Cortex of kidney (tissue), 1 donor: Measurements from ENCODE around the gene LMTK2.
"Not testable (repeated sequence)": the region's sequence is repeated elsewhere in the genome, so short reads cannot be mapped to it uniquely, and the experiment has no call there.

Experiments used
- DNase-seq: peaks from one replicate; lab custom pipeline; 2025; lab: John Stamatoyannopoulos, UW

The LMTK2 gene

GRCh38 chr7:98105942-98106544 lies 619 bp upstream of the LMTK2 start:
- DNase-seq, result no peak

- no peak for DNase-seq
Observed at GRCh38 chr7:98107313-98107721, 655 bp downstream of the LMTK2 start.

DNA sequence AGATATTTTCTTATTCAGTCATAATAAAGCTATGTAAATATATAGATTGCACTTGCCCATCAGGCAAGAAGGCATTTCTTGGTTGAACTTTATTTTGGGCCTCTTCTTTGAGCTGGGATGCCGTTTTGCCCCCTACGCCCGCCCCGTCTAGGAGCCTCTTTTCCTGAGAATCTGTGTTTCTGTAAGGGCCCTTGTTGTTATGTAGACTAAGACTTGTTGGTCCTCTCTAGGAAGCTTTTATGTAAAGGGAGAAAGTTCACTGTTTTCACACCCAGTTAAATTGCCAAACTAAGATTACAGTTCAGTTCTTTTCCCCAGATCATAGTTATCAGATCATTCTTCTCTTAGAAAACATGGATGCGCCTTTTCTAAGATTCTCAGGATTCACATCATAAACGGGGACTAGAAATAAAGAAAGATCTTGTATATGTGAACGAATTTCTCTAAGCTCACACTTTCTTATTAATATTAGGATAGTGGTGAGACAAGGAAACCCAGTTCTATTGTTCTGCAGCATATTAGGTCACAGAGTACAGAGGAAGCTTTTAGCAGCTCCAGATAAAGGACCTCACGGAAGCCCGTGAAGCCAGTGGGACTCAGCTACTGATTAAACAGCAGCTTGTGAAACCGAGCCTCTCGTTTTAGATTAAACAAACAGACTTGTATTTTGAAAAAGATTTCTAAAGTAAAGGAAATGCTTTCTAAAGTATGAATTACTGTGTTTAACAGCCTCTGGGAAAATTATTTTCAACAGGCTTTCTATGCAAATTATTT lies 3.8 kb downstream of the LMTK2 start:
- DNase-seq, result no peak

GRCh38 chr7:98112077-98112476 lies 5.4 kb downstream of the LMTK2 start:
- DNase-seq, result no peak

DNA sequence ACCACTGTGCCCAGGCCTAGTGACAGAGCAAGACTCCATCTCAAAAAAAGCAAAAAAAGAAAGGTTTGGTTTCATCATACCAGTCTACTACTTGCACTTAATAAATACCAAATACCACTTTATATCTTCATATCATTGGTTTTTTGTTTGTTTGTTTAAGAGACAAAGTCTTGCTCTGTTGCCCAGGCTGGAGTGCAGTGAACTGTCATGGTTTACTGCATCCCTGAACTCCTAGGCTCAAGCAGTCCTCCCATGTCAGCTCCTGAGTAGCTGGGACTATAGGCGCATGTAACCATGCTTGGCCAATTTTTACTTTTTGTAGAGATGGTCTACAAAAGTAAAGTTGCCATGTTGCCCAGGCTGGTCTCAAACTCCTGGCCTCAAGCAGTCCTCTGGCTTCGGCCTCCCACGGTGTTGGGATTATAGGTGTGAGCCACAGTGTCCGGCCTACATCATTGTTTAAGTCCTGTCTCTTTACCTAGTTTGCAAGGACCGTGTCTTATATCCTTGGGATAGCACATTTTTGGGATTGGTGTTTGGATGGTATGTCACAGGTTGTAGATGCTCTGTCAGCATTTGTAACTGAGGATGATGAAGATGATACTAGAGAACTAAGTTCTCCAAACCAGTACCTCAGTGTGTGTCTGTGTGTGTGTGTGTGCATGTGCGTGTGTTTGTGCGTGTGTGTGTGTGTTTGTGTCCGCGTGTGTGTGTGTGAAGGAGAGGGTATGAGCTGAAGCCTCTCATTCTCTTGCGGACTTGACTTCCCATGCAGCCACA lies 9.3 kb downstream of the LMTK2 start:
- DNase-seq, result no peak

GRCh38 chr7:98116656-98117461 lies 10.2 kb downstream of the LMTK2 start:
- DNase-seq, result no peak

GRCh38 chr7:98119256-98119918 lies 12.7 kb downstream of the LMTK2 start:
- no peak for DNase-seq

DNA sequence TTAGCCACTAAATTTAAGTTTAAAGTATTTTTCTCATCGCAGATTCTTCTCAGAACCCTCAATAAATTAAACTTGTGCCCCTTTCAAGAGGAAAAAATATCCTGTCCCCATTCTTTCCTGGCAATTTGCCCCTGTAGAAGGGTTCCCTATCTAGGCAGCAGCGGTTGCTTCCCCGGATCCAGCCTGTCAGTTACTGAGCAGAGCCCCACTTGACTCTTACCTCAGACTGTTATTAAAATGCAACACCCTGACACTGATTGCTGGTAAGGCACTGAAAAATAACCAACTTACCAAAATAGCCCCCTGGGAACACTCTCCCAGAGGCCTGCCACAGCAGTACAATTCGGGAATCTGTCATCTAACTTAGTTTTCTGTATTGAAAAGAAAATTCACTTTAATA lies 13.9 kb downstream of the LMTK2 start:
- no peak for DNase-seq

- not testable (repeated sequence) for DNase-seq
Observed at GRCh38 chr7:98121388-98121787, 14.7 kb downstream of the LMTK2 start.

DNA sequence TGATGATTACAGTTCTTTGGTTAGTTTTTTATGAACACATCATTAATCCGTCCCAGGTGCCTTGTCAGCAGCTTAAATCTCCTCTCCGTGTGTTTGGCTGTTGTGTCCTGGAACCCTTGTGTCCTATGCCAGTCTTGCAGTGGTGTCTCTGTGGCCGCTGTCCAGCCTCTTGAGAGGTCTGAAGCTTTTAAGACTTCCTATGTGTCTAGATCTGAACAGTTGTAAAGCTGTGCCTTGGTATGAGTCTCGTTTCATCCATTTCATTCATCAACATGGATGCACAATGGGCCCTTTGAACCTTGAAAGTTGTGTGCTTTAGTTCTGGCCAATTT lies 16.7 kb downstream of the LMTK2 start:
- DNase-seq, result no peak

- no peak for DNase-seq
Observed at GRCh38 chr7:98125759-98126158, 19.1 kb downstream of the LMTK2 start.

DNA sequence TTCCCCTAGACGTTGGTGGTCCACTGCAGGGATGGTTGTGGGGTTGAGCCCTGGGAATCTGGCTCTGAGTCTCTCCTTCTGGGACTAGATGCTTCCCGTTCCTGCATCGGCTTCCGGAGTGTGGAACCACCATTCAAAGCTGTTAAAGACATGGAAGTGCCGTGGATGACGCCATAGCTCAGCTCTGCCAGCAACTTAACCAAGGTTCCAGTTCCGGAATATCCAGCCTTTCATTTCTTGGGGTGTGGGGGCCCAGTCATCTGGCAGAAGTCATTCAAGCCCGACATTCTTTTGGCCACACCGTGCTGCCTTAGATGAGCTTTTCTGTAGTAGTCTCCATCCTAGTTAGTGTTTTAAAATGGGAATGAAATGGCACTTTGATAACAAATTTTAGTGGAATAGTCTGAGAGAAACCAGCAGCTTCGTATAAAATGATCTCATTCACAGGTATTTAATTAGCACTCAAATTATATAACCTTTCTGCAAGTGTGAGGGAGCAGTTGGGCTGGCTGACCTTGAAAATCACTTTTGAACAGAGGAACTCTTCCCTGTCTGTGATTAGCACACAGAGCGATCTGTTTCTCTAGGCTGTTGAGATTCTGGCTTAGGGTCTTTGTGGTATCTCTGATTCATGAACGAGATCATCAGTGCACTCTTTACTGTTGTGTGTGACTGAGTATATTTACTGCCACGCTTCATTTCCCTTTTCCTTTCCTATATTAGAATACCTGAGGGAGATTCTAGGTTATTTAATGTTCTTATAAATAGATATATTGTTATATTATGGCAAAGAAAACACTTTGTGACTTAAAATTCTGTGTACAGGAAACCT lies 19.9 kb downstream of the LMTK2 start:
- no peak for DNase-seq

DNA sequence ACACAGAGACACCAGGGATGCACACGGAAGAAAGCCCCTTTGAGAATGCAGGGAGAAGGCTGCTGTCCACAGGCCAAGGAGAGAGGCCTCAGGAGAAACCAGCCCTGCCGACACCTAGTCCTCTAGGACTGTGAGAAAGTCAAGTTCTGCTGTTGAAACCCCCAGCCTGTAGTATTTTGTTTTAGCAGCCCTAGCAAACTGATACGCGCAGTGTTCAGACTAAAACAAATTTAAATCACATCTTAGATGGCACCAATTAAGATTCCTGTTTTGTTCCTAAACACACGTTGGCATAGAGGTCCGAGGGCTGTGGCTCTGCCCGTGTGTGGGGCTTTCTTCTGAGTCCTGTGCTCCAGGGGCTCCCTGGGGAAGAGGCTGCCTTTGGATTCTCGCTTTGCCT lies 21.7 kb downstream of the LMTK2 start:
- no peak for DNase-seq

- DNase-seq, result no peak
Observed at GRCh38 chr7:98130959-98131358, 24.3 kb downstream of the LMTK2 start.

GRCh38 chr7:98133181-98133580 lies 26.5 kb downstream of the LMTK2 start:
- DNase-seq, result no peak

GRCh38 chr7:98133621-98134303 lies 27.1 kb downstream of the LMTK2 start:
- DNase-seq, result no peak

GRCh38 chr7:98134420-98135228 lies 28.0 kb downstream of the LMTK2 start:
- no peak for DNase-seq

GRCh38 chr7:98135984-98136383 lies 29.3 kb downstream of the LMTK2 start:
- no peak for DNase-seq

GRCh38 chr7:98136423-98136822 lies 29.8 kb downstream of the LMTK2 start:
- DNase-seq, result no peak
